Uterus (tissue), 4 donors: ENCODE results near the gene SPATA31C1. TPM values are rescaled to one million over a fixed set of nuclear protein-coding genes. Genes with fewer than 3 reads are reported as not detected.

Experiments
- DNase-seq, 2 donors: peaks; one replicate each; pipeline ENCODE4 v3.0.0-alpha.2; 2019 to 2020
- H3K27ac ChIP-seq, 2 donors: fragments of 200-600 bp; sonication (generic); 1 replicate in 1 of 2; 2 replicates in 1 of 2; pipeline ENCODE4 v1.5.1; 2016 to 2018
- H3K27me3 ChIP-seq, 2 donors: fragments of 200-600 bp; sonication (generic); one replicate each; pipeline ENCODE4 v1.5.1; 2018 to 2019; ENCODE audit warnings: control low read depth in 1 of 2
- H3K36me3 ChIP-seq, 2 donors: fragments of 200-600 bp; sonication (generic); one replicate each; pipeline ENCODE4 v1.5.1; 2019; ENCODE audit warnings: control low read depth in 1 of 2
- H3K4me1 ChIP-seq, 2 donors: fragments of 200-600 bp; sonication (generic); one replicate each; pipeline ENCODE4 v1.5.1; 2018 to 2019; ENCODE audit warnings: control low read depth in 1 of 2
- H3K4me3 ChIP-seq, 2 donors: fragments of 200-600 bp; sonication (generic); 1 replicate in 1 of 2; 2 replicates in 1 of 2; pipeline ENCODE4 v1.5.1; 2018 to 2019; ENCODE audit warnings: mild to moderate bottlenecking in 1 of 2
- H3K9me3 ChIP-seq, 2 donors: fragments of 200-600 bp; sonication (generic); one replicate each; pipeline ENCODE4 v1.5.1; 2019; ENCODE audit warnings: control low read depth in 1 of 2
- POLR2A ChIP-seq, 2 donors: fragments of 450-650 bp; IDR thresholded peaks; one replicate each; pipeline ENCODE4 v1.6.1; 2016; ENCODE audit warnings: antibody characterized with exemption in 2 of 2, mild to moderate bottlenecking in 1 of 2, moderate library complexity in 1 of 2
- intact Hi-C: fragments of 100-400 bp; cut with DNase I; formaldehyde crosslinking; loops from one replicate; pipeline ENCODE4 v1.15.1; 2023; ENCODE audit warnings: low total_unique reads
- total RNA-seq, 4 donors: library from RNA; depleted of rRNA in 3 of 4; stranded (reverse); fragments of >200 nt in 3 of 4; gene quantifications; one replicate each; pipeline versions ENCODE4 v1.1.0 to v1.2.4, GENCODE V29; 2014 to 2023
- TF ChIP-seq, protein P1 (sequence below), 4 experiments: fragments of 200-600 bp in 2 of 4; fragments of 450-650 bp in 2 of 4; sonication (generic) in 2 of 4; IDR thresholded peaks; one replicate each; pipeline ENCODE4 v1.5.1; 2016 to 2019; ENCODE audit warnings: antibody characterized with exemption in 4 of 4, mild to moderate bottlenecking in 2 of 4, moderate library complexity in 1 of 4
- donor health status: DM: yes; HTN: yes; CAD: no.

SPATA31C1 gene
- total RNA-seq, 4 donors from 2014 or later = 0.21 TPM; not detected in 3

- Histone ChIP-seq H3K4me3 (no peak overlapping the region), H3K4me1 (no peaks in the 10 kb centered on the region), H3K27ac (no peak overlapping the region), H3K9me3 (no peaks in the 10 kb centered on the region), H3K36me3 (no peaks in the 10 kb centered on the region), H3K27me3 (no peaks in the 10 kb centered on the region)
- TF ChIP-seq, protein P1, sequence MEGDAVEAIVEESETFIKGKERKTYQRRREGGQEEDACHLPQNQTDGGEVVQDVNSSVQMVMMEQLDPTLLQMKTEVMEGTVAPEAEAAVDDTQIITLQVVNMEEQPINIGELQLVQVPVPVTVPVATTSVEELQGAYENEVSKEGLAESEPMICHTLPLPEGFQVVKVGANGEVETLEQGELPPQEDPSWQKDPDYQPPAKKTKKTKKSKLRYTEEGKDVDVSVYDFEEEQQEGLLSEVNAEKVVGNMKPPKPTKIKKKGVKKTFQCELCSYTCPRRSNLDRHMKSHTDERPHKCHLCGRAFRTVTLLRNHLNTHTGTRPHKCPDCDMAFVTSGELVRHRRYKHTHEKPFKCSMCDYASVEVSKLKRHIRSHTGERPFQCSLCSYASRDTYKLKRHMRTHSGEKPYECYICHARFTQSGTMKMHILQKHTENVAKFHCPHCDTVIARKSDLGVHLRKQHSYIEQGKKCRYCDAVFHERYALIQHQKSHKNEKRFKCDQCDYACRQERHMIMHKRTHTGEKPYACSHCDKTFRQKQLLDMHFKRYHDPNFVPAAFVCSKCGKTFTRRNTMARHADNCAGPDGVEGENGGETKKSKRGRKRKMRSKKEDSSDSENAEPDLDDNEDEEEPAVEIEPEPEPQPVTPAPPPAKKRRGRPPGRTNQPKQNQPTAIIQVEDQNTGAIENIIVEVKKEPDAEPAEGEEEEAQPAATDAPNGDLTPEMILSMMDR (IDR thresholded peaks at IDR 0.05) = no peak
- TF ChIP-seq POLR2A (IDR thresholded peaks at IDR 0.05) = no peak
- DNase-seq = no peak
- intact Hi-C loops = no loop called here
Measured at GRCh38 chr9:87883990-87884389, 33.8 kb upstream of the SPATA31C1 start.

DNA sequence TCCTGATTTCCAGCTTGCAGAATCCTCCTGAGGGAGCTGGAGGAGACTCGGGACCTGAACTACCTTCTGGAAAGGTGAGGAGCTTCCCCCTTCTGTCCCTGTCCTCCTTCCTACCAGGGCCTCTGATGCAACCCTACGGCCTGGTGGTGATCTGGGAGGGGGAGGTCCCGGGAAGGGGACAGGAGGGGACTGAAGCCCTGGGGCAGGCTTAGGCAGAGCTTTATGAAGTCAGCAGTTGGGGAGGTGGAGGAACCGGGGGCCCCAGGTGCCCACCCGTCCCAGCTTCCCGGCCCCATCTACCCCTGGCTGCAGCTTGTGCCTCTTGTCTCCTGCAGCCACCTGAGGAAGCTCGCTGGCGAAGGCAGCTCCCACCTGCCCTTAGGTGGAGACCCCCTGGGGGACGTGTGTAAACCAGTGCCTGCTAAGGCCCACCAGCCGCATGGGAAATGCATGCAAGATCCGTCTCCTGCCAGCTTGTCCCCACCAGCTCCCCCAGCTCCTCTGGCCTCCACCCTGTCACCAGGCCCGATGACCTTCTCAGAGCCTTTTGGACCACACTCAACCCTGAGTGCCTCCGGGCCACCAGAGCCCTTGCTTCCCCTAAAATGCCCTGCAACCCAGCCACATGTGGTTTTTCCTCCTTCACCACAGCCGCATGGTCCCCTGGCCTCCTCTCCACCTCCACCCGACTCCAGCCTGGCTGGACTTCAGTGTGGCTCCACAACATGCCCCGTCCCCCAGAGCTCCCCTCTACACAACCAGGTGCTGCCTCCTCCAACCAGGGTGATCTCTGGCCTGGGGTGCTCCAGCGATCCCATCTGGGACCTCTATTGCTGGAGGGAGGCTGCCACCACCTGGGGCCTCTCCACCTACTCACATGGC is 32.9 kb upstream of the SPATA31C1 start:
- DNase-seq = no peak
- no peaks in the 10 kb centered on the region for H3K4me1 ChIP-seq
- TF ChIP-seq, protein P1 (IDR thresholded peaks at IDR 0.05) = no peak
- TF ChIP-seq POLR2A (IDR thresholded peaks at IDR 0.05) = no peak
- H3K27ac ChIP-seq = no peak overlapping the region
- intact Hi-C loops = no loop called here
- H3K9me3 ChIP-seq = no peaks in the 10 kb centered on the region
- H3K4me3 ChIP-seq = no peak overlapping the region
- no peaks in the 10 kb centered on the region for H3K27me3 ChIP-seq
- H3K36me3 ChIP-seq = no peaks in the 10 kb centered on the region

DNA sequence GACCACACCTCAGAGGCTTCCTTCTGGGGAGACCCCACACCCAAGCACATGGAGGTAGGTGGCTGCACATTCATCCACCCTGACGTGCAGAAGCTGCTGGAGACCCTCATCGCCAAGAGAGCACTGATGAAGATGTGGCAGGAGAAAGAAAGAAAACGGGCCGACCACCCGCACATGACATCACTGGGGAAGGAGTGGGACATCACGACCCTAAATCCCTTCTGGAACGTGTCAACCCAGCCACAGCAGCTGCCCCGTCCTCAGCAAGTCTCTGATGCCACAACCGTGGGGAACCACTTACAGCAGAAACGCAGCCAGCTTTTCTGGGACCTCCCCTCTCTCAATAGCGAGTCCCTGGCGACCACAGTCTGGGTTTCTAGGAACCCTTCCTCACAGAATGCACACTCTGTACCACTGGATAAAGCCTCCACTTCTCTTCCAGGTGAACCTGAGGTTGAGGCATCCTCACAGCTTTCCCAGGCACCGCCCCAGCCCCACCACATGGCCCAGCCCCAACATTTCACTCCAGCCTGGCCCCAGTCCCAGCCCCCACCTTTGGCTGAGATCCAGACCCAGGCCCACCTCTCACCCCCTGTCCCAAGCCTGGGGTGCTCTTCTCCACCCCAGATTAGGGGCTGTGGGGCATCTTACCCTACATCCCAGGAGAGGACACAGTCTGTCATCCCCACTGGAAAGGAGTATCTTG is 32.1 kb upstream of the SPATA31C1 start:
- Histone ChIP-seq H3K4me3 (no peak overlapping the region), H3K27me3 (no peaks in the 10 kb centered on the region), H3K27ac (no peak overlapping the region), H3K36me3 (no peaks in the 10 kb centered on the region), H3K9me3 (no peaks in the 10 kb centered on the region), H3K4me1 (no peaks in the 10 kb centered on the region)
- TF ChIP-seq, protein P1 (IDR thresholded peaks at IDR 0.05) = no peak
- no peak for TF ChIP-seq POLR2A (IDR thresholded peaks at IDR 0.05)
- DNase-seq = no peak
- intact Hi-C loops = no loop called here

GRCh38 chr9:87886210-87886932 is 31.4 kb upstream of the SPATA31C1 start:
- no peak for DNase-seq
- intact Hi-C loops = no loop called here
- no peaks in the 10 kb centered on the region for H3K36me3 ChIP-seq
- TF ChIP-seq POLR2A (IDR thresholded peaks at IDR 0.05) = no peak
- TF ChIP-seq, protein P1 (IDR thresholded peaks at IDR 0.05) = no peak
- no peaks in the 10 kb centered on the region for H3K9me3 ChIP-seq
- H3K27me3 ChIP-seq = no peaks in the 10 kb centered on the region
- no peaks in the 10 kb centered on the region for H3K4me1 ChIP-seq
- no peak overlapping the region for H3K27ac ChIP-seq
- H3K4me3 ChIP-seq = no peak overlapping the region
